ENCODE results near the gene MYDGF. TPM values are rescaled to one million over a fixed set of nuclear protein-coding genes. Genes with fewer than 3 reads are reported as not detected.

Gene MYDGF
- total RNA-seq, 2 donors from 2014 or later: 26.3 to 36.6 TPM

- peaks cover 0 to 43% of the 10 kb centered on the region in 2 donors for H3K4me1 ChIP-seq
- H3K27me3 ChIP-seq: no peaks in the 10 kb centered on the region
- no peak for TF ChIP-seq CTCF (IDR thresholded peaks at IDR 0.05)
- peak within 1 kb of the TSS; percentile 58 to 70 for H3K27ac ChIP-seq
- peak within 1 kb of the TSS; percentile 53 to 59 for H3K4me3 ChIP-seq
- no peaks in the 10 kb centered on the region for H3K9me3 ChIP-seq
- peak; percentile 97 for DNase-seq (ENCODE audit: low spot score)
- no peaks in the 10 kb centered on the region for H3K36me3 ChIP-seq
Observed at GRCh38 chr19:4638828-4639530, 31.2 kb downstream of the MYDGF start, which contains the start of gene TNFAIP8L1. TSS of gene TNFAIP8L1 (plus strand) at chr19:4639516. CDS start at chr19:4651870, 12,354 bp downstream.

- Histone ChIP-seq H3K27ac (peak overlapping the region; percentile 58 to 70), H3K4me3 (no peak overlapping the region), H3K9me3 (no peaks in the 10 kb centered on the region), H3K36me3 (no peaks in the 10 kb centered on the region), H3K27me3 (no peaks in the 10 kb centered on the region), H3K4me1 (peaks cover 0 to 48% of the 10 kb centered on the region in 2 donors)
- DNase-seq (ENCODE audit: low spot score): no peak
- TF ChIP-seq CTCF (IDR thresholded peaks at IDR 0.05): no peak
Observed at GRCh38 chr19:4638317-4638716, 31.8 kb downstream of the MYDGF start.

GRCh38 chr19:4636761-4637160 is 33.4 kb downstream of the MYDGF start:
- no peak for DNase-seq (ENCODE audit: low spot score)
- Histone ChIP-seq H3K36me3 (no peaks in the 10 kb centered on the region), H3K27ac (peak overlapping the region in 1 of 2 donors; percentile 44), H3K4me1 (peaks cover 0 to 50% of the 10 kb centered on the region in 2 donors), H3K27me3 (no peaks in the 10 kb centered on the region), H3K4me3 (peak overlapping the region in 1 of 2 donors; percentile 55), H3K9me3 (no peaks in the 10 kb centered on the region)
- no peak for TF ChIP-seq CTCF (IDR thresholded peaks at IDR 0.05)

- Histone ChIP-seq H3K4me3 (peak overlapping the region; percentile 46 to 55), H3K27ac (peak overlapping the region in 1 of 2 donors; percentile 44), H3K4me1 (peaks cover 0 to 50% of the 10 kb centered on the region in 2 donors), H3K36me3 (no peaks in the 10 kb centered on the region), H3K9me3 (no peaks in the 10 kb centered on the region), H3K27me3 (no peaks in the 10 kb centered on the region)
- DNase-seq (ENCODE audit: low spot score): no peak
- TF ChIP-seq CTCF (IDR thresholded peaks at IDR 0.05): peak; percentile 98 to 100
Observed at GRCh38 chr19:4636151-4636717, 33.9 kb downstream of the MYDGF start.

- H3K9me3 ChIP-seq: no peaks in the 10 kb centered on the region
- no peaks in the 10 kb centered on the region for H3K36me3 ChIP-seq
- no peak for TF ChIP-seq CTCF (IDR thresholded peaks at IDR 0.05)
- DNase-seq (ENCODE audit: low spot score): no peak
- no peaks in the 10 kb centered on the region for H3K27me3 ChIP-seq
- H3K4me1 ChIP-seq: peaks cover 0 to 47% of the 10 kb centered on the region in 2 donors
- H3K27ac ChIP-seq: peak overlapping the region in 1 of 2 donors; percentile 44
- peak overlapping the region; percentile 46 to 55 for H3K4me3 ChIP-seq
Observed at GRCh38 chr19:4635754-4636116, 34.4 kb downstream of the MYDGF start.

Measured in right atrium auricular region (tissue), 2 donors.